Colonic mucosa (tissue), 4 donors: ENCODE results near the gene SPARC. TPM values are rescaled to one million over a fixed set of nuclear protein-coding genes. Genes with fewer than 3 reads are reported as not detected.

Experiments used
- DNase-seq: peaks from one replicate; pipeline ENCODE4 v3.0.0-alpha.2; 2020
- H3K27ac ChIP-seq: fragments of 200-600 bp; one replicate; pipeline ENCODE4 v1.8.0; 2021
- H3K27me3 ChIP-seq: fragments of 200-600 bp; one replicate; pipeline ENCODE4 v1.8.0; 2021
- H3K36me3 ChIP-seq: fragments of 200-600 bp; one replicate; pipeline ENCODE4 v1.8.0; 2021
- H3K4me1 ChIP-seq: fragments of 200-600 bp; one replicate; pipeline ENCODE4 v1.8.0; 2021; ENCODE audit warnings: mild to moderate bottlenecking
- H3K4me3 ChIP-seq: fragments of 200-600 bp; one replicate; pipeline ENCODE4 v1.8.0; 2021
- H3K9ac ChIP-seq, 2 donors: one replicate each; pipeline ENCODE4 v1.7.0; 2013; ENCODE audit warnings: control low read depth in 2 of 2, low read depth in 2 of 2, low read length in 2 of 2
- H3K9me3 ChIP-seq: fragments of 200-600 bp; one replicate; pipeline ENCODE4 v1.8.0; 2021
- intact Hi-C: fragments of 100-400 bp; cut with DNase I; formaldehyde crosslinking; loops from one replicate; pipeline ENCODE4 v1.14.1; 2022
- total RNA-seq, 2 donors: library from RNA; stranded (reverse); fragmentation: NEBNext Ultra II Directional in 1 of 2; extraction: Animal tissue kit (Norgen Biotek cat#: 25700) in 1 of 2; gene quantifications; one replicate each; pipeline ENCODE4 v1.2.1, GENCODE V29; 2021
- TF ChIP-seq, protein P1 (sequence below): fragments of 200-600 bp; IDR thresholded peaks from one replicate; pipeline ENCODE4 v1.8.0; 2022; ENCODE audit warnings: antibody characterized with exemption, mild to moderate bottlenecking
- donor health status: healthy.
- donor health status: DM: no; HTN: no; CAD: no.
- donor health status: DM: no; HTN: no; CAD: no.

Gene SPARC
- total RNA-seq, 2 donors from 2014 or later = 107 to 258 TPM

DNA sequence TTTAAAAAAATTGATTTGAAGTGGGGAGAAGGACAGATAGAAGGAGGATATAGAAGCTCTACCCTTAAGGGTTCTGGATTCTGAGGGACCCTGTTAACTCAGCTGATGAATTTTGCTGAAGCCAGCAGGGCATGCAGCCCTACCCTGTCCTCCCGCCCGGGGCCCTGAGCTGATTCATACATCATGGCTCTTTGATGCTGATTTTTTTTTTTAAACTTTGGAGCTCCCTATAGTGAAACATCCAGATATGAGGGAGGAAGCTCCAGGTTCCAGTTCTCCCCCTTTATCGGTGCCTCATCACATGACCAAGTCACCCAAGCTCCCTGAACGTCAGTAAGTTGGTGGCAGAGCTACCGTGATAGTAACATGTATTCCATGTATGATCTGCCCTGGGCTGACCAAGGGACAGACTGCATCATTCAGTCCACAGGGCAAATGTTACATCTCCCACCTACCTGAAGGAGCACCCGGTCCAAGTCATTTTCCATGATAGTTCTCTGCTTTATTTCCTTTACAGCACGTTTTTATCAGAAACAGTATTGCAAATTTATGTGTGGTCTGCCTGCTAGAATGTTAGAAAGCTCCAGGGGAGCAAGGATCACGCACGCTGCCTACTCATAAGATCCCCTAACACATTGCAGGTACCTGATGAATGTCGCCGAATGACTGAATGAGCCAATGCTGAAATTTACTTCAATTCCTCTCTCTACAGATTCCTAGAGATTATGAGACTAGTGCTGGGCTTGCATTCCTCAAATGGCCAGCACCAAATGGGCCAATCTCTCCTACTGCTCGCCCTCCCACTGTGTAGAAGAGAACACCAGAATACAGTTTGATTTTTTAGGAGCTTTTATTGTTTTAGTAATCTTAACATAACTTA is 25.9 kb downstream of the SPARC start:
- no peak overlapping the region for H3K27ac ChIP-seq
- H3K9ac ChIP-seq = no peak overlapping the region
- H3K27me3 ChIP-seq = no peaks in the 10 kb centered on the region
- no peaks in the 10 kb centered on the region for H3K9me3 ChIP-seq
- DNase-seq = no peak
- H3K36me3 ChIP-seq = no peaks in the 10 kb centered on the region
- TF ChIP-seq, protein P1, sequence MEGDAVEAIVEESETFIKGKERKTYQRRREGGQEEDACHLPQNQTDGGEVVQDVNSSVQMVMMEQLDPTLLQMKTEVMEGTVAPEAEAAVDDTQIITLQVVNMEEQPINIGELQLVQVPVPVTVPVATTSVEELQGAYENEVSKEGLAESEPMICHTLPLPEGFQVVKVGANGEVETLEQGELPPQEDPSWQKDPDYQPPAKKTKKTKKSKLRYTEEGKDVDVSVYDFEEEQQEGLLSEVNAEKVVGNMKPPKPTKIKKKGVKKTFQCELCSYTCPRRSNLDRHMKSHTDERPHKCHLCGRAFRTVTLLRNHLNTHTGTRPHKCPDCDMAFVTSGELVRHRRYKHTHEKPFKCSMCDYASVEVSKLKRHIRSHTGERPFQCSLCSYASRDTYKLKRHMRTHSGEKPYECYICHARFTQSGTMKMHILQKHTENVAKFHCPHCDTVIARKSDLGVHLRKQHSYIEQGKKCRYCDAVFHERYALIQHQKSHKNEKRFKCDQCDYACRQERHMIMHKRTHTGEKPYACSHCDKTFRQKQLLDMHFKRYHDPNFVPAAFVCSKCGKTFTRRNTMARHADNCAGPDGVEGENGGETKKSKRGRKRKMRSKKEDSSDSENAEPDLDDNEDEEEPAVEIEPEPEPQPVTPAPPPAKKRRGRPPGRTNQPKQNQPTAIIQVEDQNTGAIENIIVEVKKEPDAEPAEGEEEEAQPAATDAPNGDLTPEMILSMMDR = no peak
- peaks cover 5% of the 10 kb centered on the region for H3K4me1 ChIP-seq
- no peak overlapping the region for H3K4me3 ChIP-seq
- intact Hi-C loops = no loop called here

DNA sequence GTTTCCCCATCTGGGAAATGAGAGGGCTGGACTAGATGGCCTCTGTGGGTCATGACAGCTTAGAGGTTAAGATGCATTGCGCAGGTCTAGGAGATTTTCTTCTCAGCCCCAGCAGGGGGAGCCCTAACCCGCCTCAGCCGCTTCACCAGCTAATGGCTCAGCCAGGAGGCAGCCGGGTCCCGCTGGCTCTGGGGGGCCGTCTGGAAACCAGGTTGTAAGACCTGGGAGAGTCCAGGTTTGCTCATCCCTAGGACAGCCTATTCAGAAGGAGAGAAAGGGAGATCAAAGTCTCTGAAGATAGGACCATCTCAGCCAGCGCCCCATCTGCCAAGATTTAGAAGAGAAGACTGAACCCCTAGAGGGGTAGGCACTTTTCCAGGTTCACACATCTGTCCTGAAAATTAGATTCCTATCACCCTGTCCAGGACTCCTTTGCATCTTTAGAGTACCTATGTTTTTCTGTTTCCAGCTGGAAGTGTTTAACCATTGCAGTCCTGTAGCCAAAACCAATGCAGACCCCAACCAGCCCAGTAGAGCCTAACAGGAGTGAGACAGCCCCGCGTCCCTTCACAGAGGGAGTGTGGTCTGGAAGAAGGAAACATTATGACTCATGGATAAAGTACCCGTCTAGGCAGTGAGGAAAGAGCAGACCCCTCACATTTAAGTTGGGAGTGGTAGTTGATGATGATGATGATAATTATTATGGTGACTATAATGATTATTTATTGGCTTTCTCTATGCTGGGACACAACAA is 27.5 kb downstream of the SPARC start:
- no peak overlapping the region for H3K4me3 ChIP-seq
- H3K9ac ChIP-seq = no peak overlapping the region
- intact Hi-C loops = loop anchor here (1.0 to 5.0 kb wide), 2 partner anchors 63 to 81 kb away; no protein-coding TSS in a partner anchor
- peak; percentile 79 for DNase-seq
- H3K27ac ChIP-seq = no peak overlapping the region
- H3K36me3 ChIP-seq = no peaks in the 10 kb centered on the region
- TF ChIP-seq, protein P1 = peak; percentile 78
- H3K4me1 ChIP-seq = peaks cover 5% of the 10 kb centered on the region
- H3K27me3 ChIP-seq = no peaks in the 10 kb centered on the region
- no peaks in the 10 kb centered on the region for H3K9me3 ChIP-seq

DNA sequence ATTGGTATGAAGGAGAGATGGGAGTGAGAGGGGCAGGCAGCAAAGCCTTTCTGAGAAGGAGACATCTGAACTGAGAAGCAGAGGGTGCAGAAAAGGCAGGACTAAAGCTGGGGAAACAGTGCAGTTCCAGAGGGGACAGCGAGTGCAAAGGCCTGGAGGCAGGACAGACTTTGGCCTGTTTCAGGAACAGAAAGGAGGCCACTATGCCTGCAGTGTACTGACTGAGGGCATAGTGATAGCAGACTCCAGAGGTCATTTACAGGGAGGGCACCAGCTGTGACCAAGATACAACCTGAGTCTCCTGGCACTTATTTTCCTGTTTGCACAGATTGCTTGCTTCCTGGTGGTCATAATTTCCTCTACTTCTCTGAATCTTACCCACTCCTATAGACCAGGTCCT is 29.6 kb downstream of the SPARC start:
- H3K9ac ChIP-seq = no peak overlapping the region
- no peak overlapping the region for H3K4me3 ChIP-seq
- H3K36me3 ChIP-seq = no peaks in the 10 kb centered on the region
- no peaks in the 10 kb centered on the region for H3K27me3 ChIP-seq
- H3K27ac ChIP-seq = no peak overlapping the region
- no peak for DNase-seq
- H3K4me1 ChIP-seq = no peaks in the 10 kb centered on the region
- intact Hi-C loops = loop anchor here (5.0 kb wide), 1 partner anchor 65 kb away; no protein-coding TSS in a partner anchor
- TF ChIP-seq, protein P1 = no peak
- no peaks in the 10 kb centered on the region for H3K9me3 ChIP-seq

DNA sequence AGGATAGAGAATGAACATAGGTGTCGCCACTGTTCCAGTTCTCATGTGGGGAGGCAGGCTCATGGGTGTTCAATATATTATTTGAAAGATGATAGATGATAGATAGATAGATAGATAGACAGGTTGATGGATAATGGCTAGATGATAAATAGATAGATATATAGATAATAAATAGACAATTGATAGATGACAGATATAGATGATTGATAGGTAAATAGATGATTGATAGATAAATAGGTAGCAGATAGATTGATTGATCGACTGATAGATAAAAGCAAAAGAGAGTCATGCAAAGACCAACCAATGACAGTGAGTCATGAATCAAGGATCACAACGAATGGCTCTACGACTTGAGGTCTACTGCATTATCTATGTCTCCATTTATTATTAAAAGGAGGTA is 30.4 kb downstream of the SPARC start:
- Histone ChIP-seq H3K36me3 (no peaks in the 10 kb centered on the region), H3K27me3 (no peaks in the 10 kb centered on the region), H3K9ac (no peak overlapping the region), H3K9me3 (no peaks in the 10 kb centered on the region), H3K27ac (no peak overlapping the region), H3K4me3 (no peak overlapping the region), H3K4me1 (no peaks in the 10 kb centered on the region)
- TF ChIP-seq, protein P1 = no peak
- DNase-seq = no peak
- intact Hi-C loops = loop anchor here (5.0 kb wide), 1 partner anchor 66 kb away; no protein-coding TSS in a partner anchor

DNA sequence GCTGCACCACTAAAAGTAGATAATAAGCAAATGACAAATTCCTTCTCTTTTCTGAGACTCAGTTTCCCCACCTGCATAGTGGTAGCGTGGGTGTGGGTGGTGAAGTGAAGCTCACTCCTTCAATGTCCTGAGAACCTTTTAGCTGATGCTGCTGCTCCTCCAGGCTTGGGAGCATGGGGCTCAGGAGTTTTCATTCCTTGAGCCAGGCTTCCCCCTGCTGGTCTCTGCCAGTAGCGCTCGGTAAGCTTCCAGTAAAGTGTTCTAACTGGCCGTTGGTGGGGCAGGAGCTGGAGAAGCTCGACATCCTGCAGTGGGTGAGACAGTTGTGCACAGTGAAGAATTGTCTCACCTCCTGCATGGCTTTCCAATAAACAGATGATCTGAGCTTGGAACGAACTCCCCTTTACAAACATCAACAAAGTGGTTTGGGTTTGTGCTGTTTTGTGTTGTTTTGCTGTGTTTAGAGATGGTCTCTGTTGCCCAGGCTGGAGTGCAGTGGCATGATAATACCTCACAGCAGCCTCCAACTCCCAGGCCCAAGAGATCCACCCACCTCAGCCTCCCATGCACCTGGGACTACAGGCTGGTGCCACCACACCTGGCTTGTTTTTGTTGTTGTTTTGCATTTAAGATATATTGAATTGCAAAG is 34.6 kb downstream of the SPARC start:
- Histone ChIP-seq H3K9me3 (no peaks in the 10 kb centered on the region), H3K27ac (no peak overlapping the region), H3K27me3 (no peaks in the 10 kb centered on the region), H3K4me3 (no peak overlapping the region), H3K4me1 (no peaks in the 10 kb centered on the region), H3K36me3 (no peaks in the 10 kb centered on the region), H3K9ac (no peak overlapping the region)
- intact Hi-C loops = loop anchor here (5.0 kb wide), 1 partner anchor 205 kb away; the partner anchor contains the start of gene SLC36A1
- peak; percentile 80 for DNase-seq
- TF ChIP-seq, protein P1 = peak; percentile 79
